Activated naive CD4-positive, alpha-beta T cell treated with Interleukin-2 at 50 U/mL for 16 hours (primary cell): ENCODE measurements around the gene SH2D5.
"Not testable (repeated sequence)": the region's sequence is repeated elsewhere in the genome, so short reads cannot be mapped to it uniquely, and the experiment has no call there.

Experiments
- DNase-seq: peaks from one replicate; pipeline ENCODE4 v3.0.0-alpha.2; 2020

Gene SH2D5

GRCh38 chr1:20727746-20728316 is 4.7 kb downstream of the SH2D5 start:
- DNase-seq: no peak

DNA sequence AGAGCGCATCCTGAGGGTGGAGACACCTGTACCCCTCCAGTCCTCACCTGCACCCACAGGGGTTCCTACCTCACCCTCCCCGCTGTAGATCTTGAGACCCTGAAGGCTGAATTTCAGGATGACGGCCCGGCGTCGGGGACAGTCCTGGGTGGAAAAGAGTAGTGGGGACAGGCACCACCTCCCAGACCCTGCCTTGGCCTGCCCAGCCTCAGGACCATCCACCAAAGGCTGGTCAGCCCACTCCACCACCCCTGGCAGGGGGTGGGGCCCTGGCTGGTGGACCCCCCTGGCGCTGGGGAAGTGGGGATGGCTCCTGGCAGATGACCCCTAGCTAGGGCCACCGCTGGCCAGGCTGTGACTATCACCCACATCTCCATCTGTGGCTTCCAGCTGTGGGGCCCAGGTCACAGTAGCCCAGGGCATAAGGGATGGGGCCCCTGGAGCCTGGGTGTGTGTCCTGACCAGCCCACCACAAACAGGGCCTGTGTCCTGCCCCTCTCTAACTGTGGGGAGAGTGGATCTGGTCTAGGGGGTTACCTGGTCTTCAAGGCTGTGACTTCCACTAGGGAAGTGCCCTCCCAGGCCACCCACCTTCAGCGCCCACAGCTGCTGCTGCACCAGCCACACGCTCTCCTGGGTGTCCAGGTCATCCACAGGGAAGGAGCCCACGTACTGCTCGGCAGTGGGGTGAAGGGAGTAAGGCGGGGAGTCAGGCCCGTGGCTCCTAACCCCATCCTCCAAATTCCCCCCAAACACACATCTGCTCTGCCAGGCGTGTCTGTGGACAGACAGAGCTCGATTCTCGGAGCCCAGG is 5.4 kb downstream of the SH2D5 start:
- DNase-seq: no peak

GRCh38 chr1:20726118-20726911 is 6.2 kb downstream of the SH2D5 start:
- DNase-seq: peak; percentile 2

- peak; percentile 1 for DNase-seq
Measured at GRCh38 chr1:20725189-20726117, 7.0 kb downstream of the SH2D5 start.

DNA sequence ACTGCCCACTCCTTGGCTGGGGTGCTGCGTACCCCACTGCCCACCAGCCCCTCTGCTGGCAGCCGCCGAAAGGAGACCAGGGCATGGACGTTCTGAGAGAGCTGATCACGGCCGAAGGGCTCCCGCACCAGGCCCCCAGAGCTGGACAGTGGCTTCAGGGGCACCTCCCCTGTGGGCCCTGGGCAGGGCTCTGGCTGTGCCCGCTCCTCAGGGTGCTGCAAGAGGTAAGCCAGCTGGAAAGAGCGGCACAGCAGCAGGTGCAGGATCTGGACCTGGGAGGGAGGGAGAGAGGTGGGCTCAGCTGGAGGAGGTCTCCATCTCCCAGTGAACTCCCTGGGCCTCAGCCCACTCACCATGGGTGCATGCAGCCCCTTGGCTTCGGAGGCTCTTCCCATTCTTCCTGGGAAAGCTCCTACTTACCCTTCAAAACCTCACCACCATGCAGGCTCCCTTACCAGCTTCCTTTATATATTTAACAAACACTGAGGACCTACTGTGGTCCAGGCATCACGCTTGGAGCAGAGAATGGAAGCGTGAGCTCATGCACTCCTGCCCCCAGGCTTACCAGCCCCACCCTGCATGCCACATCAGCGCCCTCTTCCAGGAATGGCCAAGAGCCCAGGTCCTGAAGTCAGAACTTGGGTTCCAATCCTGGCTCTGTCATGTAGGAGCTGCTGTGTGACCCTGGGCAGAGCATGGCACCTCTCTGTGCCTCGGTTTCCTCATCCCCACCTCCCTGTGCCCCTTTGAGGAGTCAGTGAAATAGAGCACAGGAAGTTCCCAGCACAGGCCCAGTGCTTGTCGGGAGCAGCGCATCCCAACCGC is 7.9 kb downstream of the SH2D5 start:
- DNase-seq: peak; percentile 1

DNA sequence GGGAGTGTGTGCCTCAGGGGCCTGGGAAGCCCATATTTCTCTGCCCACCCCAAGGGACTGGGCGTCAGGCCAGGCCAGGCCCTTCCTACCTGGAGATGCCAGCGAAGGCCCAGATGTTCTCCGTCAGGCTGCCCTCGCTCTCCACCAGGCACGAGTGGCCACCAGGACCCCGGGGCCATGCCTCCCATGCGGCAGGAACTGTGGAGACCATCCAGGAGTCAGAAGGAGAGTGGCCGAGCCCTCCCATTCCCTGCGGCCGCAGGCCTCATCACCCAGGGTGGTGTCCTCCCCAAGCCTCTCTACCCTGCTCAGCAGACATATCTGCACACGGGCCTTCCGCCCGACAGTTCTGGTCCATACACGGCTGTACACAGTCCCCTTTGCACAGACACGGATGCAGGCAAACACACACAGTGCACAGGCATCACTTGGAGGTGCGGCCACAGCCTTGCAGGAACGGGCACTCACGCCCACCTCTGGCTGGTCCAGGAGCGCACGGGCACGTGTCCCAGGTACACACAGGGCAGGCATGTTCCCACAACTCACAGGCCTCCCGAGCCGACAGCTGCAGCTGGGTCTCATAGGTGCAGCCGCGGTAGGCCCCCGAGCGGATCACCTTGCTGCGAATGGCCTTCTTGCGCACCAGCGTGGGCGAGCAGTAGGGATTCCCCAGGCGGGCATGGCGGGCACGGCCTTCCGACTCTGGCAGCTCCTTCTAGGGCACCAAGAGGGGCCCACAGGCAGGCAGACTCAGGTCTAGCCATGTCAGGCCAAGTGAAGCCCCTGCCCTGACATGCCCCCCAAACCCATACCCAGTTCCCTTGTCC is 8.8 kb downstream of the SH2D5 start:
- DNase-seq: peak; percentile 1

DNA sequence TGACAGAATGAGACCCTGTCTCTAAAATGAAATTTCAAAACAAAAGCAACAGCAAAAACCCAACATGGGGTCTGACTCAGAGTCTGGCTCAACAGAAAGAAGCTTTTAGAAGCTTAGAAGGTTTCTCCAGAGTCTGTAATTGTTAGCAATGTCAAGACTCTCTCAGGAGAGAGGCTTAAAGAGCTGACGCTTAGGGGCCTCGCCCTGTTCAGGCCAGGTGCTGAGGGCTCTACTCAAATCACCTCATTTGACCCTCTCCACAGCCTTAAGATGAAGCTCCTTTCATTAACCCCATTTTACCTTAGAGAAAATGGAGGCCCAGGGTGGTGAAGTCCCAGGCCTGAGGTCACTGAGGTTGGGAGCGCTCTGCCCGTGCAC is 9.4 kb downstream of the SH2D5 start:
- no peak for DNase-seq

GRCh38 chr1:20721117-20722061 is 11.1 kb downstream of the SH2D5 start:
- no peak for DNase-seq

DNA sequence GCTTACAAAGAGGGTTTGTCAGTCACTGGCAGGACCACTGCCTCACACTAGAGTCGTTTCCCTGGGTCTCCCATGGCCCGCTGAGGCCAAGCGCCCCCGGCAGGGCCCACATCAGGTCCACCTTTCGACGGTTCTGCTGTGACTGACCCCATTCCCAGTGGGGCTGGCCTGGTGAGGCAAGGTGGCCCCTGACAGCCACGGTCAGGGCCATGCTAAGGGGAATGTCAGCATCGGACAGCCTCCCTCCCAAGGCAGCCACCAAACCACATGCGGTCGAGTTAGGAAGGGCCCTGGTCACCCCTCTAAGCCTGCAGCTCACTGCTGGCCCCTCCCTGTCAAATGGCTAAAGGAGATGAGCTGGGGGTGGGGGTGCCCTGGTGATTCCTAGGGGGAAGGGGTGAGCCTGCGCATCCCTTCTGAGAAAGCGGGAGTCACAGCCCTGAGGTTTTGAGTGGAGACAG is 11.8 kb downstream of the SH2D5 start:
- DNase-seq: no peak

DNA sequence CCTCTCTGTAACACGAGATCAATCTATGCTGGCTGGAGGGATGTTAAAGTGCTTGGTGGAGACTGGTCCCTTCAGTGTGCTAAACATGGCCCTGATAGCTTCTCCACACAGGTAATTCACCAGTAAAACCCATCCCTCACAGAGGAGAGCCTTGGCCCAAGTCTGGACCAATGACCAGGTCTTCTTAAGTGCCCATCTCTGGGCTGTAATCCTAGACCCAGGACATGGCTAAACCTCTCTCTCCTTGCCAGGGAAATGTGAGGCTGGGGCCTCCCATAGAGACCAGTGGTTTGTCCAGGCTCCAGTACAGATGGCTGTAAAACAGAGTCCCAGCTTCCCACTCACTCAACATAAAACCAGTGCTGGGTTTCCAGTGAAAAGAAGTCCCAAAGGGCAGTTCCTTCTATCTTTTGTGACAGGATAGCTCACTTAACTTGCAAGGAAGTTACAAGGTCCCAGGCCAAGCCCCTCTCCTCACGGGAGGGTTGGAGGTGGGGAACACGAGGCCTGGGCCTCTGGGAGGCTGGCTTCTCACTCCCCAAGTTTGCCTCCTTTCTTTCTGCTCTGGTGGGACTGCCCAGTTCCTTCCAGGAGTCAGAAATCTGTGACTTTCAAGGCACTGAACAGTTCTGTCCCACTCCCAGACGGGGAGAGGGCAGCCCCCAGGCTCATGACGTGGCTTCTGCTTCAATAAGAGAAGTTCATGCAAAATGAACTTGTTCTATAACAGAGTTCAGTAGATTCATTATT is 12.5 kb downstream of the SH2D5 start:
- no peak for DNase-seq

- DNase-seq: no peak
Measured at GRCh38 chr1:20719261-20719660, 13.2 kb downstream of the SH2D5 start.

DNA sequence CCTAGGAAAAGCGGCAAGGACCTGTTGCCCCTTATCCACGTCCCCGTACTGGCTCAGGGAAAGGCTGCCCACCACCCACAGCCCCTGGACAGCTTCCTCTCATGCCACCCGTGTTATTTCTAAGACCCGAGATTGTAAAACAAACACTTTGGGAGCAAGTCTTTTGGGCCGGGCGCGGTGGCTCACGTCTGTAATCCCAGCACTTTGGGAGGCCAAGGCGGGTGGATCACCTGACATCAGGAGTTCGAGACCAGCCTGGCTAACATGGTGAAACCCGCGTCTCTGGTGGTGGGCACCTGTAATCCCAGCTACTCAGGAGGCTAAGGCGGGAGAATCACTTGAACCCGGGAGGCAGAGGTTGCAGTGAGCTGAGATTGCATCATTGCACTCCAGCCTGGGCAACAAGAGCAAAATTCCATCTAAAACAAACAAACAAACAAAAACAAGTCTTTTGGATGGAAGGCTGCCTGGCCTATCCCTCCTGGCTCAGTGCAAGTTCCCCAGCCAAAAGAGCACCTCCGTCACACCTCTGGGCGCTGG is 14.1 kb downstream of the SH2D5 start:
- DNase-seq: not testable (repeated sequence)

DNA sequence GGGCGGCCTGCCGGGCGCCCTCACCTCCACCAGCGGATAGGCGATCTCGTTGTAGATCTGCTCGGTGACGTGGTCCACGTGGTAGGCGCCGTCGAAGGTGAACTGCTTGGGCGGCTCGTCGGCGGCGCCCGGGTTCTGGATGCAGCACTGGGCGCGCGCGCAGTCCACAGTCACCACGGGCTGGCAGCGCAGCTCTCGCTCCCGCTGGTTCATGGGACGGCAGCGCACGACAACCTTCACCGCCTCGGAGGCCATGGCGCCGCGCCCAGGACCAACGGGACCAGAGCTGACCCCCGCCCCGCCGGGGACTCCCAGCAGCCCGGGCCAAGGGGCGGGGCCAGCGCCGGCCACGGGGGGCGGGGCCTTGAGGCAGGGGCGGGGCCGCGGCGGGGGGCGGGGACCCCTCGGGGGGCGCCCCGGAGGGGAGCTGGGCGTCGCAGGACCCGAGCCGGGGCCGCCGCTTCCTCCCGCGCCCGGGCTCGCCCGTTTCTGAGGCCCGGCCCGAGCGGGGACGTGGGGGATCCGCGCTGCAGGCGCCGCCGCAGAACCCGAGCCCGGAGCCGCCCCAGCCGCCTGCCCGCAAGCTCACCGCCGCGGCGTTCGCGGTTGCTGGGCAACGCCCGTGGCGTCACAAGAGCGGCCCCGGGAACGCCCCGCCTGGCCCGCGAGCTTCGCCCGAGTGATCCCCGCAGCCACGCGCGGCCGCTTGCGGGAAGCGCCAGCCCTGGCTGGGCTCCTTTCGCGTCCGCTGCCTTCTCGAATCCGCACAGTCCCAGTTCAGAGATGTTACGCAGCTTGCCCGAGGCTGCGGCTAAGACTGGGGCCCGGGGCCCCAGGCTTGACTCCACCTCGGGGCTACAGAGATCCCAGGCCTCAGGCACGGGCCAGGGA is 14.8 kb downstream of the SH2D5 start, which contains the start of gene KIF17:
Gene KIF17 (minus strand): TSS at position 556 of the 891 bp plus-strand sequence. CDS start 301 bp downstream, at position 255.
- DNase-seq: peak; percentile 67

DNA sequence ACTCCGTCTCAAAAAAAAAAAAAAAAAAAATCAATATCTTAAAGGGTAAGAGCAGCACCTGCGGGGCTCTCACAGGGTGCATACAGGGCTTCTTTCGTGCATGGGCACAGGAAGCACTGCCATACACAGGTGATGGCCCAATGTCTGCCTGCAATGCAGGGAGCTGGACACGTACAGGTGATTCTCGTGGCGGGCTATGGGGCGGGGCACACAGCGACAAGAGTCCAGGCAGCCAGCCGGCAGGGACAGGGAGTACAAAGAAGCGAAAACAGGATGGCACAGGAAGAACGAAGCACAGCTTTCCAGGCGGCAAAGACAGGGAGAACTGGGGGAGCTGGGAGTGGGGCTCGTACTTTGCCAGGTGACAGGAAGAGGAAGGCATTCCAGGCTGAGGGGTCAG is 16.3 kb downstream of the SH2D5 start:
- no peak for DNase-seq

DNA sequence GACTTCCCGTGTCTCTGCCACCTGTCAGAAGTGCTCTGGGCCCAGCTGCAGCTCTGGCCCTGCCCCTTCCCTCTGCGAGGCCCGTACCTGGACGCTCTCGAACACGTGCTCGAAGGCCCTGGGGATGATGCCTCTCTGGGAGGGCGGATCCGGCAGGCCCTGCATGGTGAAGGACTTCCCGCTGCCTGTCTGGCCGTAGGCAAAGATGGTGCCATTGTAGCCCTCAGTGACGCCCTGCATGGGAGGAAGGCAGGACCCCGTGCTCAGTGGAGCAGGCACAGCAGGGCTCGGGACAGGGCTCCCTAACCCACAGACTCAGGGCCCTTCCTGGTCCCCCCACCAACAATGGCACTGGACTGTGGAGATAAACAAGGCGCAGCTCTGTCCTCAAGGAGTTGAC is 17.1 kb downstream of the SH2D5 start:
- DNase-seq: no peak

DNA sequence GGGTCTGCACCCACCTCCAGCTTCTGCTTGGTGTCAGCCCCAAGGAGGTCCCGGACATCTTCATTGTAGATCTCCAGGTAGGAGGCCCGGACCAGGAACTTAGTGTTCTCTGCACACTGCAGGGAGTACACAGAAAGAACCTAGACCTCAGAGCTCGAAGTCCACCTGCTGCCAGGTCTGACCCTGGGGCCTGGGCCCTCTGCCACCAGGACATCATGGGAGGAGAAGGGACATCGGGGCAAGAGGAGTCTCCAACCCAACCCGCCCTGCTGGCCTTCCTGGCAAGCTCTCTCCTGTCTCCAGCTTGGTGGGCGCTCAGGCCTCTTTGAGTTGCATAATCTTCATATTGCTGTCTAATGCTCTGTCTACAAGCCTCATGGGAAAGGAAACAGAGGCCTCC is 19.1 kb downstream of the SH2D5 start:
- DNase-seq: no peak

- DNase-seq: no peak
Measured at GRCh38 chr1:20712215-20712577, 20.3 kb downstream of the SH2D5 start.
